NB4 (cell line): ENCODE measurements around the gene JMJD8.

Experiments
- MYC ChIP-seq: IDR thresholded peaks from 2 replicates; pipeline ENCODE4 v1.6.1; 2011; ENCODE audit warnings: low read depth, low read length
- POLR2A ChIP-seq: IDR thresholded peaks from 2 replicates; pipeline ENCODE4 v1.6.1; 2011; ENCODE audit warnings: mild to moderate bottlenecking; ENCODE audit not compliant: insufficient read length; ENCODE audit errors: extremely low read depth
- TF ChIP-seq, protein P1 (sequence below): IDR thresholded peaks from one replicate; pipeline ENCODE4 v1.5.1; 2012; ENCODE audit warnings: low read depth, low read length
- TF ChIP-seq, protein P2 (sequence below): IDR thresholded peaks from 2 replicates; pipeline ENCODE4 v1.6.1; 2011; ENCODE audit warnings: low read depth, low read length

DNA sequence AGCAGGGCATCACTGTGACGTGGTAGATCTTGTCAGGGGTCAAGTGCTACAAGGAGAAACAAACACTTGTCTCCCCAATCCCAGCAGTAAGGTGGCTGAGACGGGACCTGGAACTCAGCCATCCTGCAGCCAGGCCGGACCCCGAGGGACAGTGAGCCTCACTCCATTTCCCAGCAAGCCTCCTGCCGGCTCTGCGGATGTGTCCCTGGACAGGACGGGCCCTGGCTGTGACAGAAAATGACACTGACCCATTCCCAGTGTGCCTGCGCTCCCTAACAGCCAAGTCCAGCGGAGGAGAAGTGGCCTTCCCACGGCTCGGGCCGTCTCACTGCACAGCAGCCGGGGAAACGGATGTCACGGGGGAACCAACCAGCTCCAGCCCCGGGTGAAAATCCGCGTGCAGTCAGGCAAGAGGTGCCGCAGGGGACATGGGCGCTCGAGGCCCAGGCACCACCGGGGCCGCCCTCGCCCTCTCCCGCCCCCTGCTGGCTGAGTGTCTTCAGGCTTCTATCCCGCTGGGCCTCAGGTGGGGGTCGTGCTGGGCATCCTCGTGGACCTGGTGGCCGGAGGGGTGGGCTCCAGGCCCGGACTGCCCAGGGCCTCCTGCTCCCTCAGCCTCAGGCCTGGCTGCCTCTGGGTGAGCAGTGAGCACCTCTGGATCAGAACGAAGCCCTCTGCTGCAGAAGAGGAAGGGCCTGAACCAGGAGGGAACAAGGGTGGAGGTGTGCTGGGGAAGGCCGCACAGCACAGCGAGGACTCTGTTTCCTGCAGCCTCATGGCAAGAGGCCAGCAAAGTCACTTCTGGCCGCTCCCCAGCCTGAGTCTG lies 49.5 kb upstream of the JMJD8 start:
- TF ChIP-seq, protein P1, sequence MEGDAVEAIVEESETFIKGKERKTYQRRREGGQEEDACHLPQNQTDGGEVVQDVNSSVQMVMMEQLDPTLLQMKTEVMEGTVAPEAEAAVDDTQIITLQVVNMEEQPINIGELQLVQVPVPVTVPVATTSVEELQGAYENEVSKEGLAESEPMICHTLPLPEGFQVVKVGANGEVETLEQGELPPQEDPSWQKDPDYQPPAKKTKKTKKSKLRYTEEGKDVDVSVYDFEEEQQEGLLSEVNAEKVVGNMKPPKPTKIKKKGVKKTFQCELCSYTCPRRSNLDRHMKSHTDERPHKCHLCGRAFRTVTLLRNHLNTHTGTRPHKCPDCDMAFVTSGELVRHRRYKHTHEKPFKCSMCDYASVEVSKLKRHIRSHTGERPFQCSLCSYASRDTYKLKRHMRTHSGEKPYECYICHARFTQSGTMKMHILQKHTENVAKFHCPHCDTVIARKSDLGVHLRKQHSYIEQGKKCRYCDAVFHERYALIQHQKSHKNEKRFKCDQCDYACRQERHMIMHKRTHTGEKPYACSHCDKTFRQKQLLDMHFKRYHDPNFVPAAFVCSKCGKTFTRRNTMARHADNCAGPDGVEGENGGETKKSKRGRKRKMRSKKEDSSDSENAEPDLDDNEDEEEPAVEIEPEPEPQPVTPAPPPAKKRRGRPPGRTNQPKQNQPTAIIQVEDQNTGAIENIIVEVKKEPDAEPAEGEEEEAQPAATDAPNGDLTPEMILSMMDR: peak; percentile 38
- no peak for TF ChIP-seq MYC
- TF ChIP-seq POLR2A: no peak
- TF ChIP-seq, protein P2, sequence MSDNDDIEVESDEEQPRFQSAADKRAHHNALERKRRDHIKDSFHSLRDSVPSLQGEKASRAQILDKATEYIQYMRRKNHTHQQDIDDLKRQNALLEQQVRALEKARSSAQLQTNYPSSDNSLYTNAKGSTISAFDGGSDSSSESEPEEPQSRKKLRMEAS: no peak
